Prostate gland (tissue), 2 donors: ENCODE data around the gene HIBADH.

Experiments used
- CTCF ChIP-seq, 4 experiments: fragments of 200-600 bp in 2 of 4; fragments of 450-650 bp in 2 of 4; sonication (generic) in 2 of 4; IDR thresholded peaks; 1 replicate in 3 of 4; 2 replicates in 1 of 4; pipeline ENCODE4 v1.5.1; 2016 to 2019; ENCODE audit warnings: antibody characterized with exemption in 4 of 4, mild to moderate bottlenecking in 2 of 4, moderate library complexity in 2 of 4
- POLR2A ChIP-seq: fragments of 450-650 bp; IDR thresholded peaks from one replicate; pipeline ENCODE4 v1.6.1; 2016; ENCODE audit warnings: antibody characterized with exemption, mild to moderate bottlenecking
- POLR2AphosphoS5 ChIP-seq: sonication (generic); formaldehyde crosslinking; IDR thresholded peaks from one replicate; pipeline ENCODE4 v1.6.1; 2017; ENCODE audit warnings: antibody characterized with exemption

DNA sequence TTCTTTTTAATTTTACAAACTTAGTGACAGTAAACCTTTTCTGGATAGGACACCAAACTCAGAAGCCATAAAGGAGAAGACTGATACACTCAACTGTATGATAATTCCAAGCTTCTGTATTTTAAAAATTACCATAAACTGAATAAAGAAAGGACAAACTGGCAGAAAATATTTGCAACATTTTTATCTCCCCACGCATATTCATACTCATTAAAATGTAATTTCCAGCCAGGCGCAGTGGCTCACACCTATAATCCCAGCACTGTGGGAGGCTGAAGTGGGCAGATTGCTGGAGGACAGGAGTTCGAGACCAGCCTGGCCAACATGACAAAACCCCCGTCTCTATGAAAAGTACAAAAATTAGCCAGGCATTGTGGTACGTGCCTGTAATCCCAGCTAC is 67.7 kb downstream of the HIBADH start:
- TF ChIP-seq CTCF (IDR thresholded peaks at IDR 0.05) (no peak), POLR2AphosphoS5 (no peak), POLR2A (no peak)
